Muscle layer of duodenum (tissue), 2 donors: ENCODE measurements around the gene MRTO4.
"Not testable (repeated sequence)": the region's sequence is repeated elsewhere in the genome, so short reads cannot be mapped to it uniquely, and the experiment has no call there.

Experiments
- H3K27ac ChIP-seq: one replicate; pipeline ENCODE4 v1.7.0; 2013; ENCODE audit warnings: mild to moderate bottlenecking, low read length
- H3K27me3 ChIP-seq: one replicate; pipeline ENCODE4 v1.7.0; 2013; ENCODE audit warnings: low read depth, mild to moderate bottlenecking, control low read depth, low read length
- H3K36me3 ChIP-seq, 2 donors: one replicate each; pipeline ENCODE4 v1.7.0; 2013; ENCODE audit warnings: low read length in 2 of 2, control low read depth in 1 of 2, mild to moderate bottlenecking in 1 of 2; ENCODE audit not compliant: insufficient read depth in 2 of 2, control insufficient read depth in 1 of 2
- H3K4me1 ChIP-seq, 2 donors: one replicate each; pipeline ENCODE4 v1.7.0; 2013; ENCODE audit warnings: low read length in 2 of 2, mild to moderate bottlenecking in 2 of 2, control low read depth in 1 of 2, moderate library complexity in 1 of 2; ENCODE audit not compliant: insufficient read depth in 2 of 2, control insufficient read depth in 1 of 2
- H3K4me3 ChIP-seq, 2 donors: one replicate each; pipeline ENCODE4 v1.7.0; 2013; ENCODE audit warnings: low read length in 2 of 2, low read depth in 1 of 2, mild to moderate bottlenecking in 1 of 2
- H3K9me3 ChIP-seq, 2 donors: one replicate each; pipeline ENCODE4 v1.7.0; 2013; ENCODE audit warnings: low read length in 2 of 2, control low read depth in 1 of 2, mild to moderate bottlenecking in 1 of 2; ENCODE audit not compliant: control insufficient read depth in 1 of 2
- donor health status: healthy.

Gene MRTO4

GRCh38 chr1:19258353-19258752, 6.7 kb downstream of the MRTO4 start:
- peaks cover under 1 to 7% of the 10 kb centered on the region in 2 donors for H3K4me1 ChIP-seq
- no peaks in the 10 kb centered on the region for H3K27me3 ChIP-seq
- no peak overlapping the region for H3K27ac ChIP-seq
- peaks cover 33 to 54% of the 10 kb centered on the region in 2 donors for H3K36me3 ChIP-seq
- no peak overlapping the region for H3K4me3 ChIP-seq
- no peaks in the 10 kb centered on the region for H3K9me3 ChIP-seq

GRCh38 chr1:19260211-19261138, 8.9 kb downstream of the MRTO4 start:
- no peaks in the 10 kb centered on the region for H3K9me3 ChIP-seq
- H3K36me3 ChIP-seq: peaks cover 28 to 54% of the 10 kb centered on the region in 2 donors
- H3K27me3 ChIP-seq: no peaks in the 10 kb centered on the region
- no peaks in the 10 kb centered on the region for H3K4me1 ChIP-seq
- no peak overlapping the region for H3K27ac ChIP-seq
- no peak overlapping the region for H3K4me3 ChIP-seq

DNA sequence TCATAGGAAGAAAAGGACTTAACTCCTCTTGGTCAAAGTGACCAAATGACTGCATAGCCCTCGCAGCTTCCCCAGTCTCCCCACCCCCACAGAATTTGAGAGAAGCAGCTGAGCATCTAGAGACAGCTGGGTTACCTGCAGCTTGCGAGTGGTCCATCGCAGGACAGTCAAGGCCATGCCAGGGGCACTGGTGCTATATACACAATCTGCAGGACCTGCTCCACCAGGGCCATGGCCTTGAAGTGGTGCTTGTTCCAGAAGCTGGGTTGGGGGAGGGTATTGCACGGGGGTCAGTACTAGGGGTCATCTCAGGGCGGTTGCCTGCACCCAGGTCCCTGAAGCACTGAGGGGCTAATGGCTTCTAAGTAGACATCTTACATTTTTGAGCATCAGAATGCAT, 10.4 kb downstream of the MRTO4 start:
- no peaks in the 10 kb centered on the region for H3K9me3 ChIP-seq

DNA sequence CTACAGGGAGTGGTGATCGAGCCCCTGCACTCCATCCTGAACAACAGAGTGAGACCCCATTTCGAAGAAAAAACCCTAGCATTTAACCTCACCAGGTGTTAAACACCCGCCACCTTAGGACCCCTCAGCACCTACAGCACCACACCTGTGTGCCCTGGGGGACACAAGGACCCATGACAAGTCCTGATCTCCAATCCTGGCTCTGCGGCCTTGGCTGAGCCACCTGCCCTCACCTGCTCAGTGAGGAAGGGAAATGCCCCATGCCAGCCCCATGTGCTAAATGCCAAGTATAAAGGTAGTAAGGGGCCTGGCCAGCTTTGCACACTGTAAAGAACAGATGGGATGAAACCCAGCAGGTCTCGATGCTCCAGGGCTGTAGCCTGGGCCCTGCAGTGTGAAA, 11.1 kb downstream of the MRTO4 start:
- Histone ChIP-seq H3K4me3 (no peak overlapping the region), H3K9me3 (no peaks in the 10 kb centered on the region), H3K4me1 (no peaks in the 10 kb centered on the region), H3K27me3 (no peaks in the 10 kb centered on the region), H3K36me3 (peaks cover 12 to 39% of the 10 kb centered on the region in 2 donors), H3K27ac (no peak overlapping the region)

More for the DNA sequence above, 10.4 kb downstream of the MRTO4 start:
- H3K4me3 ChIP-seq: no peak overlapping the region
- peaks cover 19 to 44% of the 10 kb centered on the region in 2 donors for H3K36me3 ChIP-seq
- H3K4me1 ChIP-seq: no peaks in the 10 kb centered on the region
- no peaks in the 10 kb centered on the region for H3K27me3 ChIP-seq
- no peak overlapping the region for H3K27ac ChIP-seq

- H3K27me3 ChIP-seq: no peaks in the 10 kb centered on the region
- peaks cover 0 to 6% of the 10 kb centered on the region in 2 donors for H3K36me3 ChIP-seq
- no peak overlapping the region for H3K4me3 ChIP-seq
- no peaks in the 10 kb centered on the region for H3K4me1 ChIP-seq
- no peaks in the 10 kb centered on the region for H3K9me3 ChIP-seq
- no peak overlapping the region for H3K27ac ChIP-seq
Measured at GRCh38 chr1:19268445-19268844, 16.8 kb downstream of the MRTO4 start.

DNA sequence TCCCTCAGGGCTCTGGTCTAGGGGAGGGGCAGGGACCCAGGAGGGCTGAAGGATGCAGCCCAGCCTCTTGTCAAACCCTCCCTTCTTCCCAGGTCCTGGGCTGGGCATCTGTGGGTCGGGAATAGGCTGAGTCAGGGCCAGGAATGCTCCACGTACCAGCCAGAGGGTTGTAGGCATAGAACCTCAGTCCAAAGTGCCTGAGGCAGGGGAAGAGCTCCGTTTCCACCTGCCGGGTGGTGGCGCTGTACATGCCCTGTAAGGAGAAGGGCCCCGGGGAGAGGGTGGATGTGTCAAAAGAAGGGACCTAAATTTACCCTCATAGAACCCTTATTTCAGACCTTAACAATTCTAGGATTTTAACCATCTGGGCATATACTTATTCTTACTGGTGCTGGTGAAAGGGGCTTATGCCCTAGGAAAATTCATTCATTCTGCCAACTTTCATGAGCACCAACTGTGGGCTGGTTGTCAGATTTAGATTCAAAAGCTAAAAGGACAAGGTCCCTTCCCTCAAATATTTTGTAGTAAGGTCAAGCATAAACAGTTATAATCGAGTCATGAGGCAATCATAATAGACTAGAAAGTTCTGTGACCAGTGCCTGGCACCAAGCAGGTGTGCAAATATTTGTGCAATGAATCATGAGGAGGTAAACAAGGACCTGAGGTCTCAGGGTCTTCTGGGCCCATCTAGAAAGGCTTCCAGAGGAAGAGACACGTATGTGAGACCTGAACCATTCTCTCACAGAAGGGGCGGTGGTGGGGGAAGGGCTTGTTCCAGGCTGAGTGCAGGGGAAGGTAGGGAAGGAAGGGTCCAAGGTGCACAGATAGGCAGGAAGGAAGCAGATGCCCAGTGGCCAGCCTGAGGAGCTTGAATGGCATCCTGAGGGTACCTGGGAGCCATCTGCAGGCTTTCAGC, 18.1 kb downstream of the MRTO4 start:
- not testable (repeated sequence) for H3K27ac ChIP-seq, H3K4me3 ChIP-seq, H3K4me1 ChIP-seq, H3K27me3 ChIP-seq, H3K36me3 ChIP-seq, H3K9me3 ChIP-seq

- H3K9me3 ChIP-seq, H3K4me3 ChIP-seq, H3K27ac ChIP-seq, H3K36me3 ChIP-seq, H3K27me3 ChIP-seq, H3K4me1 ChIP-seq: not testable (repeated sequence)
Measured at GRCh38 chr1:19270343-19270730, 18.7 kb downstream of the MRTO4 start.

DNA sequence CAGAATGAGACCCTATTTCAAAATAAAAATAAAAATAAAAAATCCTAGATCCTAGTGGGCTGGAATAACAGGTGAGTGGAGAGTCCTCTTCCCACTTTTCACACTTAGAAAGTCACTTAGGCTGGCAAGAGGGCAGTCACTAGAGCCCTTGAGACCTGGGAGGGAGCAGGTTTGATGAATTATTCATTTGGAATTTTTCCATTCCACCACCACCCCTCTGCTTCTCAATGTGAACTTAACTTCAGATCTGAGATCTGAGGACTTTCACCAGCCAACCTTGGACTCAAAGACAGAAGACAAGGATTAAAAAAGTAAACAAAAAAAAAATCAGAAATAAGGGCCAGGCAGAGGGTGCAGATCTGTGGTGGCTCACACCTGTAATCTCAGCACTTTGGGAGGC, 20.5 kb downstream of the MRTO4 start:
- Histone ChIP-seq H3K36me3 (peaks cover 0 to 2% of the 10 kb centered on the region in 2 donors), H3K4me3 (no peak overlapping the region), H3K9me3 (no peaks in the 10 kb centered on the region), H3K27ac (no peak overlapping the region), H3K4me1 (no peaks in the 10 kb centered on the region), H3K27me3 (no peaks in the 10 kb centered on the region)

DNA sequence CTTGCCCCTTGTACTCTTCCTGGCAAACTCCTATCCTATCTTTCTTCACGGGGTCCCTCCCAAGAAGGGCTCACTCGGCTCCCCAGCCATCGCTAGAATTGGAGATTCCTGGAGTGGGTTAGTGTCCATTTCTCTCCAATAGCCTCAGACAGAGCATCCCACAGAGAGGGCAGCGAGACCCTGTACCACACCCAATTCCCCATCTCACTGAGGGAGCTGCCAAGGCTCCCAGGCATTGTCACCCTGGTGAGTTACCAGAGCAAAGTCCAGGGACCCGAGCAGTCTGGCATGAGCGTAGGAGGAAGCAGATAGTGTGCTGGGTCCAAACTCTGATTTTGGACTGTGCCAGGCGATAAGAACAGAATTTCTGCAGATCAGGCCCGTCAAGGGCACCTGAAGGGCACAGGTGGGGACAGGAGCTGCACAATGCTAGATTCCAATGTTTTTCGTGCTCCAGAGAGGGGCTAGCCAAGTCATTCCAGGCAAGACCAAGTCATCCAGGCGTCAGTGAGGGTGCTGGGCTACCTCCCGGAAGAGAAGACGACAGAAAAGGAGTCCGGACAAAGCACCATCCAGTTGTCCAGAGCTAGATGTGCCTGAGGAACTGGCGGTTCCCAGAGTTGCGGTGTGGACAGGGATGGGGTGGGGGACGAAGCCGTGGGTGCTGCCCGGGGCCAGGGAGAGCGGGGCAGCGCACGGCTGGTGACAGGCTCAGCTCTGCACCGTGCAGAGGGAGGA, 21.7 kb downstream of the MRTO4 start:
- no peak overlapping the region for H3K27ac ChIP-seq

GRCh38 chr1:19273844-19274531, 22.4 kb downstream of the MRTO4 start:
- not testable (repeated sequence) for H3K36me3 ChIP-seq, H3K27me3 ChIP-seq, H3K9me3 ChIP-seq, H3K4me1 ChIP-seq, H3K27ac ChIP-seq
- H3K4me3 ChIP-seq: peak overlapping the region in 1 of 2 donors; percentile 19

More for the DNA sequence above, 21.7 kb downstream of the MRTO4 start:
- Histone ChIP-seq H3K9me3 (no peaks in the 10 kb centered on the region), H3K36me3 (no peaks in the 10 kb centered on the region), H3K27me3 (no peaks in the 10 kb centered on the region), H3K4me1 (no peaks in the 10 kb centered on the region), H3K4me3 (peak overlapping the region in 1 of 2 donors; percentile 19)
